MG63 (cell line): ENCODE measurements around the gene TRIM33. TPM values are rescaled to one million over a fixed set of nuclear protein-coding genes. Genes with fewer than 3 reads are reported as not detected.
A peak's percentile ranks its signal among the peaks of the same experiment; 100 is the strongest.

Experiments
- DNase-seq: peaks from one replicate; pipeline ENCODE4 v3.0.0-alpha.2; 2020
- H3K27me3 ChIP-seq: fragments of 250-450 bp; sonication (Bioruptor Pico); 2 replicates; pipeline ENCODE4 v1.5.1; 2020; ENCODE audit warnings: mild to moderate bottlenecking, moderate library complexity
- H3K36me3 ChIP-seq: fragments of 250-450 bp; sonication (Bioruptor Pico); 2 replicates; pipeline ENCODE4 v1.5.1; 2020; ENCODE audit warnings: mild to moderate bottlenecking, moderate library complexity
- H3K4me3 ChIP-seq: fragments of 250-450 bp; sonication (Bioruptor Pico); 2 replicates; pipeline ENCODE4 v1.5.1; 2020; ENCODE audit warnings: mild to moderate bottlenecking, moderate library complexity
- H3K9me3 ChIP-seq: fragments of 250-450 bp; sonication (Bioruptor Pico); 2 replicates; pipeline ENCODE4 v1.5.1; 2020; ENCODE audit warnings: mild to moderate bottlenecking, moderate library complexity
- total RNA-seq: library from RNA; depleted of rRNA; stranded (reverse); fragments of >200 nt; shearing (Covaris generic); gene quantifications from 2 replicates; pipeline ENCODE4 v1.2.3, GENCODE V29; 2014; ENCODE audit warnings: low replicate concordance; rRNA removed

The TRIM33 gene
- total RNA-seq, 1 experiment from 2014 or later = 16.9 TPM

GRCh38 chr1:114355240-114355639, 155.8 kb downstream of the TRIM33 start:
- Histone ChIP-seq H3K36me3 (no peaks in the 10 kb centered on the region), H3K4me3 (no peak overlapping the region), H3K27me3 (no peaks in the 10 kb centered on the region), H3K9me3 (no peaks in the 10 kb centered on the region; the same call in 1 of the 2 replicates)
- DNase-seq = no peak

GRCh38 chr1:114353262-114353661, 157.7 kb downstream of the TRIM33 start:
- peak; percentile 43 for DNase-seq
- H3K4me3 ChIP-seq = no peak overlapping the region
- no peaks in the 10 kb centered on the region for H3K9me3 ChIP-seq

GRCh38 chr1:114352797-114353196, 158.2 kb downstream of the TRIM33 start:
- Histone ChIP-seq H3K36me3 (no peaks in the 10 kb centered on the region), H3K9me3 (no peaks in the 10 kb centered on the region), H3K4me3 (no peak overlapping the region), H3K27me3 (no peaks in the 10 kb centered on the region)
- DNase-seq = no peak

More at GRCh38 chr1:114353262-114353661, 157.7 kb downstream of the TRIM33 start:
- Histone ChIP-seq H3K27me3 (no peaks in the 10 kb centered on the region), H3K36me3 (no peaks in the 10 kb centered on the region)

- no peak for DNase-seq
- Histone ChIP-seq H3K36me3 (no peaks in the 10 kb centered on the region), H3K27me3 (no peaks in the 10 kb centered on the region), H3K4me3 (no peak overlapping the region), H3K9me3 (no peaks in the 10 kb centered on the region)
Measured at GRCh38 chr1:114350731-114351445, 160.1 kb downstream of the TRIM33 start.

- Histone ChIP-seq H3K36me3 (no peaks in the 10 kb centered on the region), H3K27me3 (no peaks in the 10 kb centered on the region), H3K9me3 (no peaks in the 10 kb centered on the region), H3K4me3 (no peak overlapping the region)
- DNase-seq = no peak
Measured at GRCh38 chr1:114349891-114350605, 161.0 kb downstream of the TRIM33 start.

- Histone ChIP-seq H3K27me3 (no peaks in the 10 kb centered on the region), H3K9me3 (no peaks in the 10 kb centered on the region), H3K36me3 (no peaks in the 10 kb centered on the region), H3K4me3 (no peak overlapping the region)
- no peak for DNase-seq
Measured at GRCh38 chr1:114347431-114348209, 163.4 kb downstream of the TRIM33 start.

GRCh38 chr1:114346480-114347029, 164.4 kb downstream of the TRIM33 start:
- H3K9me3 ChIP-seq = no peaks in the 10 kb centered on the region
- no peaks in the 10 kb centered on the region for H3K36me3 ChIP-seq
- peak; percentile 89 for DNase-seq
- peak overlapping the region; percentile 24 for H3K4me3 ChIP-seq
- H3K27me3 ChIP-seq = no peaks in the 10 kb centered on the region

GRCh38 chr1:114345930-114346479, 165.0 kb downstream of the TRIM33 start:
- Histone ChIP-seq H3K4me3 (peak overlapping the region; percentile 24), H3K27me3 (no peaks in the 10 kb centered on the region), H3K9me3 (no peaks in the 10 kb centered on the region), H3K36me3 (no peaks in the 10 kb centered on the region)
- DNase-seq = peak; percentile 12

DNA sequence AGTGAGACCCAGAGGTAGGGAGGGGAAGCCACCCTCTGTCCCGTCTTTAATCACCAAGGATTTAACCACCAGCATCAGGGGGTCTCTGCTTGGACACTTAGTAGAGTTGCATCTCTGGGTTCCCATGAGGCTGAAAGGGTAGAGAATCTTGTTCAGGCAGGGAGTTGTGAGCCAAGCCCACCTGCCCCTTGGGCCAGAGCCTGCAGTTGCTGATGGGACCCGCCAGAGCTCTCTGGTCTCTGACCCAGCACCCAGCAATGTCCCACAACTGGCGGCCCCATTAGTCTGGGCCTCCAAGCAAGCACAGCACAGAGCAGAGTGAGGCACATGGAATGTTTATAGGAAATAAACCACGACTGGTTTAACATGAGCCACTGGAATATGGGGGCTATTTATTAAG, 166.3 kb downstream of the TRIM33 start:
- Histone ChIP-seq H3K27me3 (no peaks in the 10 kb centered on the region), H3K9me3 (no peaks in the 10 kb centered on the region), H3K4me3 (no peak overlapping the region), H3K36me3 (no peaks in the 10 kb centered on the region)
- no peak for DNase-seq

Other genes starting within 250 kb of the TRIM33 start
- 26.5 and 44.2 TPM in 2 replicates for gene BCAS2, start 70.4 kb upstream of the TRIM33 start, total RNA-seq
- gene DENND2C, start 158.8 kb upstream of the TRIM33 start, total RNA-seq = 1.7 and 1.8 TPM in 2 replicates
- gene AMPD1, start 184.3 kb upstream of the TRIM33 start, total RNA-seq = not detected in 2 replicates
- 77.3 and 111 TPM in 2 replicates for gene NRAS, start 205.6 kb upstream of the TRIM33 start, total RNA-seq
- 267 and 273 TPM in 2 replicates for gene CSDE1, start 246.8 kb upstream of the TRIM33 start, total RNA-seq